H1 (cell line): ENCODE measurements around the gene TPST2. TPM values are rescaled to one million over a fixed set of nuclear protein-coding genes. Genes with fewer than 3 reads are reported as not detected.
A peak's percentile ranks its signal among the peaks of the same experiment; 100 is the strongest.

Experiments used
- ATF3 ChIP-seq: IDR thresholded peaks from 2 replicates; pipeline ENCODE4 v1.6.1; 2011; ENCODE audit warnings: low read depth, mild to moderate bottlenecking, low read length; ENCODE audit not compliant: insufficient read depth
- CEBPB ChIP-seq: IDR thresholded peaks from 2 replicates; pipeline ENCODE4 v1.6.1; 2012; ENCODE audit warnings: low read depth, low read length
- KDM4A ChIP-seq: IDR thresholded peaks from one replicate; pipeline ENCODE4 v1.7.1; 2012; ENCODE audit warnings: low read depth, mild to moderate bottlenecking, moderate library complexity, low read length, inconsistent platforms; ENCODE audit not compliant: severe bottlenecking
- NRF1 ChIP-seq: IDR thresholded peaks from 2 replicates; pipeline ENCODE4 v1.6.1; 2011; ENCODE audit warnings: mild to moderate bottlenecking, low read depth, low read length, improper control_type of control experiment
- PHF8 ChIP-seq: fragments of 200-600 bp; sonication (generic); conservative IDR thresholded peaks from 2 replicates; pipeline ENCODE4 v1.7.1; 2012; ENCODE audit warnings: low read depth, mild to moderate bottlenecking, inconsistent platforms, low read length, moderate library complexity
- POLR2AphosphoS5 ChIP-seq: IDR thresholded peaks from 2 replicates; pipeline ENCODE4 v1.6.1; 2011; ENCODE audit warnings: low read depth, low read length
- RFX5 ChIP-seq: IDR thresholded peaks from 2 replicates; pipeline ENCODE4 v1.6.1; 2011; ENCODE audit warnings: low read depth, low read length, improper control_type of control experiment, borderline replicate concordance
- TEAD4 ChIP-seq: IDR thresholded peaks from 2 replicates; pipeline ENCODE4 v1.6.1; 2012; ENCODE audit warnings: low read depth, low read length, inconsistent platforms, mixed read lengths
- polyA plus RNA-seq, 7 experiments: library from polyadenylated mRNA; depleted of rRNA in 3 of 7; stranded (reverse) in 5 of 7; unstranded in 2 of 7; fragments of >200 nt in 5 of 7; fragments of 200-250 nt in 2 of 7; gene quantifications; 1 replicate in 5 of 7; 2 replicates in 1 of 7; 4 replicates in 1 of 7; pipeline versions ENCODE4 v1.2.1 to v1.2.3, GENCODE V29; 2011 to 2013; ENCODE audit warnings: missing spikeins in 2 of 7, mixed read lengths in 2 of 7
- total RNA-seq: library from RNA; stranded (reverse); fragmentation: NEBNext Ultra II Directional; extraction: Animal tissue kit (Norgen Biotek cat#: 25700); gene quantifications from 2 replicates; pipeline ENCODE4 v1.2.1, GENCODE V29; 2021

The TPST2 gene
- total and polyA plus RNA-seq, 2 of the 8 experiments (the other 6 are each of a cell fraction or from before 2014, with no cell fraction given): 58.8 to 143 TPM

GRCh38 chr22:26589845-26590736 is at the start of gene TPST2 (continued):
- no peak for TF ChIP-seq ATF3
- no peak for TF ChIP-seq CEBPB
- TF ChIP-seq KDM4A: peak; percentile 39
- no peak for TF ChIP-seq NRF1
- TF ChIP-seq TEAD4: no peak
- TF ChIP-seq PHF8: no peak; the same call in 1 of the 2 replicates
- TF ChIP-seq RFX5: no peak
- peak; percentile 18; the same call in 1 of the 2 replicates for TF ChIP-seq POLR2AphosphoS5
